ENCODE results near the gene NARS2.
A peak's percentile ranks its signal among the peaks of the same experiment; 100 is the strongest.
"Not testable (repeated sequence)": the region's sequence is repeated elsewhere in the genome, so short reads cannot be mapped to it uniquely, and the experiment has no call there.

Gene NARS2

DNA sequence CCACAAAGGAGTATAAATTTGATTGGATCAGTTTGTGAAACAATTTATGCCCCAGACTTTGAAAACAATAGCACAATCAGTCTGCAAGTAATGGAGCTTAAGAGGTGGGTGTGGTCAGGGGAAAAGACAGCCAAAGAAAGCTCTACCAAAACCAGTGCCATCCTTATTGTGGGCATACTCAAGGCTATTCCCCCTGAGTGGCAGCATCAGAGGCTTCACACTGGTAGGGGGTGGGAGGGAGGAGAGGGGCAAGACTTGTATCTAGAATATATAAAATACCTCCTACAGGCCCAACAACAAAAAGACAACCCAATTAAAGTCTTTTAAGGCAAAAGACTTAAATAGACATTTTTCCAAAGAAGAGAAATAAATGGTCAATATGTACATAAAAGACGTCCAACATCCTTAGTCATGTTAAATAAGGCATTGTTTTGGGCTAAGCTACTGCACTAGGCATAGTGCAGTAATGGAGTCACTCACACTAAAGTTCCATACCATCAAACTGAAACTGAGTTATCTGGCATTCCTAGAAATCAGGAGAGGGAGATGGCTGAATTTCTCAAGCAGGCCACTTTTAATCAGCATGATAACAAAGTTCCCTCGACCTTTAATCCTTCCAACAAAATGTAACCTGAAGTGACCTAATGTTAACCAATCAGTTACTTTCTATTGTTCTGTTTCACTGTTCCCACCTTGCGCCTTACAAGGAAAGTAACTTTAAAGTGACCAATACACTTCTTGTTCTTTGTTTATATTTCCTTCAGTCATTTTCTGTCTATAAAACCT lies 24.8 kb downstream of the NARS2 start:
- peak overlapping the region in 2 of 21 experiments; percentile 3 to 16 for H3K27ac ChIP-seq
- H3K4me3 ChIP-seq: no peak overlapping the region

GRCh38 chr11:78548911-78549590 lies 25.6 kb downstream of the NARS2 start:
- H3K4me3 ChIP-seq: no peak overlapping the region
- H3K27ac ChIP-seq: peak overlapping the region in 4 of 21 experiments; percentile 3 to 27 (median 16)

GRCh38 chr11:78547931-78548705 lies 26.5 kb downstream of the NARS2 start:
- H3K4me3 ChIP-seq: no peak overlapping the region
- H3K27ac ChIP-seq: no peak overlapping the region

- no peak overlapping the region for H3K27ac ChIP-seq
- H3K4me3 ChIP-seq: no peak overlapping the region
These were observed 32.7 kb downstream of the NARS2 start for GRCh38 chr11:78542007-78542406.

DNA sequence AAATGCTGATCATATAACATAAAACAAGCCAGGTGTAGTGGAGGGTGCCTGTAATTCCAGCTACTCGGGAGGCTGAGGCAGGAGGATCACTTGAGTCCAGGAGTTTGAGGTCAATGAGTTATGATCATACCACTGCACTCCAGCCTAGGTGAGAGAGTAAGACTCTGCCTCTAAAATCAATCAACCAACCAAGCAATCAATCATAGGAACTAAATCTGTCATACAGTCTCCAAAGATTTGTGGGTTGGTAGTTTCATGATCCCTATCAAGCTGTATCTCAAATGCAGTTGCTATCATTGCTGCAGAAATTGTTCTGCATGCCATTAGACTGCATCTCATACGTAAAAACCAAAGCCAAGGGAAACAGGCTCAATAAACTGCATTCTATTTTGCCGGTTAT lies 33.1 kb downstream of the NARS2 start:
- Histone ChIP-seq H3K27ac (no peak overlapping the region), H3K4me3 (no peak overlapping the region)

GRCh38 chr11:78540256-78540655 lies 34.4 kb downstream of the NARS2 start:
- no peak overlapping the region for H3K27ac ChIP-seq
- H3K4me3 ChIP-seq: no peak overlapping the region

DNA sequence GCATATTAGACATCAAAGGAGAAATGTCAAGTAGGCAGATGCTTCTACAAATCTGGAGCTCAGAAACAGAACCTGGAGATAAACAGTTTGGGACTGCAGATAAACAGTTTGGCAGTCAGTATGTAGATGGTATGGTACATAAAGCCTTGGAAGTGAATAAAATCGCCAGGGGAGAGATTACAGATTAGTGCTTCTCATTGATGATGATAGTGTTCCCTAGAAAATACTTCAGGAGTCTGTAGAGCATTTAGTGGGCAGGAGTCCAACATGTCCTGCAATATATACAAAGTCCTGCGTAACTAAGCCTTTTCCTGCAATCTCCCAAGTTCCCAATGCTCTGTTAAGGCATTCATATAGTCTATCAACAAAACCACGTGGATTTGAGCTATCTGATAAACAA lies 35.2 kb downstream of the NARS2 start:
- Histone ChIP-seq H3K27ac (no peak overlapping the region), H3K4me3 (no peak overlapping the region)

GRCh38 chr11:78536933-78537332 lies 37.7 kb downstream of the NARS2 start:
- Histone ChIP-seq H3K27ac (no peak overlapping the region), H3K4me3 (no peak overlapping the region)

DNA sequence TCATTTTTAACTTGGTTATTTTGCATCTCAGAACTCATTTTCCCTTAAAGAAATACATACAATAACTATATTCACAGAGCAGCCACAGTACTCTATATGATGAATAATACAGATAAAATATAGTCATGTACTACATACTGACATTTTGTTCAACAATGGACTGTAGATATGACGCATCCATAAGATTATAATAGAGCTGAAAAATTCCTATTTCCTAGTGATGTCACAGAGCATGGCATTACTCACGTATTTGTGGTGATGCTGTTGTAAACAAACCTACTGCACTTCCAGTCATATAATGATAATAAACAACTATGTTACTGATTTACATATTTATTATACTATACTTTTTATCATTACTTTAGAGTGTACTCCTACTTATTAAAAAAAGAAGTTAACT lies 38.7 kb downstream of the NARS2 start:
- no peak overlapping the region for H3K27ac ChIP-seq
- H3K4me3 ChIP-seq: no peak overlapping the region

- H3K4me3 ChIP-seq: no peak overlapping the region
- H3K27ac ChIP-seq: no peak overlapping the region
These were observed 39.6 kb downstream of the NARS2 start for GRCh38 chr11:78535027-78535426.

DNA sequence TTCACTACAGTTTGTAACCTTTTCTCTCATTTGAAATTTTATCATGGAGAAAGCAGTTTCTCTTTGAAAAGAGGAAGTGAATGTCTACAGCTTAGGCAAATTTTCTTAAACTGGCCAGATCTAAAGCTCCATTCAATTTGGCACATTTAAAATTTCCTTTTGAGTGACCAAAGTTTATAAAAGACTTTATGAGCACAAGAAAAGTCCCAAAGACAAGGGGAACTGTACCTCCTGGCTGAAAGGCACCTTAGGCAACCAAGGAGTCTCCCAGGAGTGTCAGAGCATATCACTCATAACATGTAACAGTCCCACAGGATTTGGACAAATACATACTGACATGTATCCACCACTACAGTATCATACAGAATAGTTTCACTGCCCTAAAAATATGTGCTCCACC lies 41.3 kb downstream of the NARS2 start:
- Histone ChIP-seq H3K27ac (peak overlapping the region in 1 of 21 experiments; percentile 12), H3K4me3 (no peak overlapping the region)

DNA sequence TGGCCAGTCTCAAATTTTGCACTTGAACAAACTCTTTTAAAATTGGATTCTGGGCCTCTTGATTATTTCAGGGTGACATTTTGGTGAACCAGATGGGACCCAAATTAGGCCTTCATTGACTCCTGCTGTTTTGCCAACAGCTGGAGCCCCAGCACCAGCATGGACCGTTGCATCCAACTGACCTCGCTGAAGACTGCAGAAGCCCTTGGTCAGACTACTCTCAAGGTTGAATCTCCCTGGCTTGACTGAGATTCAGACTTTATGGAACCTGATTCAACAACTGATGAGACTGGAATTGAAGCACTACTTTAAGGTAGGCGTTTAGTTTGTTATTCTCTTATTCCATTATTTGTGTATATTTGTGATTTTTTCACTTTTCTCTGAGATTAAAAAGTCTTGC lies 41.7 kb downstream of the NARS2 start:
- H3K27ac ChIP-seq: peak overlapping the region in 2 of 21 experiments; percentile 12 to 18

GRCh38 chr11:78526497-78527146 lies 48.0 kb downstream of the NARS2 start:
- Histone ChIP-seq H3K4me3 (no peak overlapping the region), H3K27ac (no peak overlapping the region)

More for the DNA sequence above, 41.7 kb downstream of the NARS2 start:
- H3K4me3 ChIP-seq: no peak overlapping the region

DNA sequence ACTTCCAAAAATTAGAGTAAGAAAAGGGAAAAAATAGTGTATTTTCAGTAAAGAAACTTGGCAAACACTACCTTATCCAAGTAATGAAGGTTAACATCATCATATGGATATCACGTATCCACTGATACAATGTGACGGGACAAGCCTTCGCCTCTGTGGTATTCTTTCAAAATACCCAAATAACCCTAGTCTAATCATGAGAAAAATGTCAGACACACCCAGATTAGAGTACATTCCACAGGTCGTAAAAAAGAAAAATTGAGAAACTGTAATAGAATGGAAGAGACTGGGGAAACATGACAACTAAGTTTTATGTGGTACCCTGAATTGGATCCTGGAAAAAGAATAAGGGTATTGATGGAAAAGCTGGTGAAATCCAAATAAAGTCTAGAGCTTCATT lies 48.9 kb downstream of the NARS2 start:
- no peak overlapping the region for H3K27ac ChIP-seq
- no peak overlapping the region for H3K4me3 ChIP-seq

GRCh38 chr11:78520230-78520629 lies 54.4 kb downstream of the NARS2 start:
- H3K27ac ChIP-seq: no peak overlapping the region
- H3K4me3 ChIP-seq: no peak overlapping the region

DNA sequence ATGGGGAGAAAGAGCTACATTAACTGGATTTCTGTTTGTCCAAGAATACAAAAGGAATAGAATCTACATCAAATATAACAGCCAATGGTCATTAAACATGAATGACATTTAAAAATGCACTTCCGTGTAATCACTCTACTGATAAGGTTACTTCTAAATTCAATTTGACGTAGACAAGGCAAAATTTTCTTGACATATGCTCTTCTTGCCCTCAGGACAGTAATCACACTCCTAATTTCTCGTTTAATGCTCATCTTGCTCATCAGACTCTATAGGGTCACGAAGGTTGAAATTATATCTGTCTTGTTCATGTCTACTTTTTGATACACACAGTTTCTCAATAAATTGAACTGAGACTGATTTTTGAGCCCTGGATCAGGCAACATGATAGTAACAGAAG lies 58.4 kb downstream of the NARS2 start:
- Histone ChIP-seq H3K27ac (no peak overlapping the region), H3K4me3 (no peak overlapping the region)

GRCh38 chr11:78514922-78515502 lies 59.7 kb downstream of the NARS2 start:
- H3K27ac ChIP-seq: no peak overlapping the region
- no peak overlapping the region for H3K4me3 ChIP-seq

DNA sequence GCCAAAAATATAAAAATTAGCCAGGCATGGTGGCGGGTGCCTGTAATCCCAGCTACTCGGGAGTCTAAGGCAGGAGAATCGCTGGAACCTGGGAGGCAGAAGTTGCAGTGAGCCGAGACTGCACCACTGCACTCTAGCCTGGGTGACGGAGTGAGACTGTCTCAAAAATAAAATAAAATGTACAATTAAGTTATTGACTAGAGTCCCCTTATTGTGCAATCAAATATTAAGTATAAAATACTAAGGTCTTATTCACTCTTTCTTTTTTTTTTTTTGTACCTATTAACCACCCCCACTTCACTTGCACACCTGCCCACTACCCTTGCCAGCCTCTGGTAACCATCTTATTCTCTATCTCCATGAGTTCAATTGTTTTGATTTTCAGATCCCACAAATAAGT lies 61.6 kb downstream of the NARS2 start:
- H3K27ac ChIP-seq, H3K4me3 ChIP-seq: not testable (repeated sequence)

DNA sequence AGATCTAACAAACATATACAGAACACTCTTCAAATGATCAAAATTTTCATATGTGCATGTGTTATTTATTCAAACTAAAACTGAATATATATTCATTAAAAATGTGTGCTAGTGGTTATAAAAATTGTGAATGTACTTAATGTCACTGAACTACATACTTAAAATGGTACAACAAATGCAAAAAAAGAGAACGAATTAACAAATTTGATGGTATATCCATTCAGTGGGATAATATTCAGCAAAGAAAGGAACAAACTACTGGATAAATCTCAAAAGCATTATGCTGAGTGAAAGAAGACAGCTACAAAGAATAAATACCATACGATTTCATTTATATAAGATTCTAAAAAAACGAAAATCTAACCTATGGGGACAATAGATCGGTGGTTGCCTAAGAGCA lies 64.1 kb downstream of the NARS2 start:
- Histone ChIP-seq H3K27ac (no peak overlapping the region), H3K4me3 (no peak overlapping the region)
